ENCODE results near the gene WRNIP1.
"Not testable (repeated sequence)": the region's sequence is repeated elsewhere in the genome, so short reads cannot be mapped to it uniquely, and the experiment has no call there.

Gene WRNIP1

GRCh38 chr6:2796861-2797260 lies 31.7 kb downstream of the WRNIP1 start:
- no peak for DNase-seq (ENCODE audit: low read depth)
- no peak overlapping the region for H3K4me3 ChIP-seq (replicated peaks; ENCODE audit: low read depth, low read length)
- no peak for TF ChIP-seq CTCF (IDR thresholded peaks at IDR 0.05; ENCODE audit: low read length, missing control alignments)

- TF ChIP-seq CTCF (IDR thresholded peaks at IDR 0.05; ENCODE audit: low read length, missing control alignments), result no peak
- DNase-seq (ENCODE audit: low read depth), result no peak
- H3K4me3 ChIP-seq (replicated peaks; ENCODE audit: low read depth, low read length), result no peak overlapping the region
Measured at GRCh38 chr6:2797564-2798031, 32.4 kb downstream of the WRNIP1 start.

- no peak overlapping the region for H3K4me3 ChIP-seq (replicated peaks; ENCODE audit: low read depth, low read length)
- no peak for DNase-seq (ENCODE audit: low read depth)
- TF ChIP-seq CTCF (IDR thresholded peaks at IDR 0.05; ENCODE audit: low read length, missing control alignments), result no peak
Measured at GRCh38 chr6:2798586-2799134, 33.5 kb downstream of the WRNIP1 start.

- H3K4me3 ChIP-seq (replicated peaks; ENCODE audit: low read depth, low read length), result no peak overlapping the region
- TF ChIP-seq CTCF (IDR thresholded peaks at IDR 0.05; ENCODE audit: low read length, missing control alignments), result no peak
- DNase-seq (ENCODE audit: low read depth), result no peak
Measured at GRCh38 chr6:2799936-2800527, 34.8 kb downstream of the WRNIP1 start.

- no peak for DNase-seq (ENCODE audit: low read depth)
- no peak for TF ChIP-seq CTCF (IDR thresholded peaks at IDR 0.05; ENCODE audit: low read length, missing control alignments)
- H3K4me3 ChIP-seq (replicated peaks; ENCODE audit: low read depth, low read length), result no peak overlapping the region
Measured at GRCh38 chr6:2800552-2801316, 35.5 kb downstream of the WRNIP1 start.

GRCh38 chr6:2801687-2802086 lies 36.5 kb downstream of the WRNIP1 start:
- not testable (repeated sequence) for DNase-seq (ENCODE audit: low read depth); H3K4me3 ChIP-seq (replicated peaks; ENCODE audit: low read depth, low read length)

- no peak overlapping the region for H3K4me3 ChIP-seq (replicated peaks; ENCODE audit: low read depth, low read length)
- no peak for TF ChIP-seq CTCF (IDR thresholded peaks at IDR 0.05; ENCODE audit: low read length, missing control alignments)
- DNase-seq (ENCODE audit: low read depth), result no peak
Measured at GRCh38 chr6:2802521-2803060, 37.4 kb downstream of the WRNIP1 start.

Data from fibroblast of pulmonary artery (primary cell).